GM12875 (cell line): ENCODE data around the gene GALNT18.

Experiments used
- H3K4me3 ChIP-seq: one replicate; pipeline ENCODE4 v1.5.1; 2011; ENCODE audit warnings: low read depth, low read length, control low read depth
- CTCF ChIP-seq: IDR thresholded peaks from 2 replicates; pipeline ENCODE4 v1.5.1; 2011; ENCODE audit warnings: low read depth, mild to moderate bottlenecking, control low read depth, inconsistent platforms, low read length, moderate library complexity, borderline replicate concordance; ENCODE audit not compliant: insufficient read depth

Gene GALNT18

GRCh38 chr11:11261629-11262028 lies 360.2 kb downstream of the GALNT18 start:
- no peak for TF ChIP-seq CTCF
- H3K4me3 ChIP-seq = no peak overlapping the region

GRCh38 chr11:11260903-11261302 lies 360.9 kb downstream of the GALNT18 start:
- H3K4me3 ChIP-seq = no peak overlapping the region
- no peak for TF ChIP-seq CTCF

GRCh38 chr11:11253995-11254394 lies 367.8 kb downstream of the GALNT18 start:
- TF ChIP-seq CTCF = no peak
- H3K4me3 ChIP-seq = no peak overlapping the region

DNA sequence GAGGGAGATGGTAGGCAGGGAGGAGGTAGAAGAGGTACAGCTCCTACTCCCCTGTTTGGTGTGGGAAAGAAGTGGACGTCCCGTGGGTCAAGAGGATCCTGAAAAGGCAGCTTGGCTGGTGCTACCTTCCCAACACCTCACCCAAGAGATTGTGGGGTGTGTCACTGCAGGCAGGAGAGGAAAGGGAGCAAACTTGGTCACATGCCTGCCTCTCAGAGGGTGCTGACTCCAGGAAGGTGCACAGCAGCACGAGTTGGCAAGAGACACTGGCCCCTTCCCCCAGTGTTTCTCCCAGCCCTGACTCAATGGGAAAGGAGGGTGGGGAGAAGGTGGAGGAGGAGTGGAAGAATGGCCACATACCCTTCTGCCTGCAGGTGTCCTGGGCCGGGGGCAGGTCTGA lies 368.3 kb downstream of the GALNT18 start:
- TF ChIP-seq CTCF = no peak
- H3K4me3 ChIP-seq = no peak overlapping the region

- H3K4me3 ChIP-seq = no peak overlapping the region
- no peak for TF ChIP-seq CTCF
Measured at GRCh38 chr11:11252403-11252802, 369.4 kb downstream of the GALNT18 start.

GRCh38 chr11:11251394-11251970 lies 370.3 kb downstream of the GALNT18 start:
- no peak overlapping the region for H3K4me3 ChIP-seq
- no peak for TF ChIP-seq CTCF

DNA sequence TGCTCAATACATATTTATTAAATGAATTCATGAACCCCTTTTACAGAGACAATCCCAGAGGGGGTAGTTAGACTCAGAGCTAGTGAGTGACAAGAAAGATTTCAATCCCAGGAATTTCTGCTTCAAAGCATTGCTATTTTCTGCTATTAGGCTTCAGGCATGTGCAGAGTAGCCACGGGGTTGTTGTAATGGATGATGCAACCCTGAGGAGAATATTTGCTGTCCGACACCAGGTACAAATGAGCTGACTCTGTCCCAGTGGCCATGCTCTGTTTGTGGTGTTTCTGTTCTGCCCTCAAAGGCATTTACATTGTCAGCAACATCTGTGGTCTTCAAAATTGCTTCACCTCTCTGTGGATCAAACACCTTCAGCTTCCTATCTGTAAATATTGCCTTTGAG lies 371.3 kb downstream of the GALNT18 start:
- TF ChIP-seq CTCF = no peak
- no peak overlapping the region for H3K4me3 ChIP-seq
